HepG2 (cell line): ENCODE data around the gene GLOD5. TPM values are rescaled to one million over a fixed set of nuclear protein-coding genes. Genes with fewer than 3 reads are reported as not detected.
A peak's percentile ranks its signal among the peaks of the same experiment; 100 is the strongest.

ENCODE experiments used
- CHCHD3 ChIP-seq: sonication (generic); formaldehyde crosslinking; IDR thresholded peaks from 2 replicates; pipeline ENCODE4 v1.8.0; 2022; ENCODE audit warnings: mild to moderate bottlenecking, missing genetic modification reagents, moderate library complexity
- FOXP4 ChIP-seq: sonication (generic); formaldehyde crosslinking; IDR thresholded peaks from 2 replicates; pipeline ENCODE4 v1.4.0; 2020; ENCODE audit warnings: missing genetic modification reagents
- HNF4G ChIP-seq, 2 experiments: sonication (generic) in 1 of 2; formaldehyde crosslinking in 1 of 2; IDR thresholded peaks; 2 replicates each; pipeline versions ENCODE4 v1.4.0 to v1.6.1; 2011 to 2020; ENCODE audit warnings: borderline replicate concordance in 2 of 2, low read depth in 2 of 2, mild to moderate bottlenecking in 2 of 2, low read length in 1 of 2, missing genetic modification reagents in 1 of 2, moderate library complexity in 1 of 2
- PAXIP1 ChIP-seq: sonication (generic); formaldehyde crosslinking; conservative IDR thresholded peaks from 2 replicates; pipeline ENCODE4 v1.4.0; 2020; ENCODE audit warnings: mild to moderate bottlenecking, missing genetic modification reagents, moderate library complexity
- POLR2A ChIP-seq, 2 experiments: IDR thresholded peaks; 2 replicates each; pipeline ENCODE4 v1.6.1; 2011; ENCODE audit warnings: low read depth in 2 of 2, low read length in 2 of 2, mild to moderate bottlenecking in 1 of 2, moderate library complexity in 1 of 2; ENCODE audit not compliant: insufficient read depth in 1 of 2
- SRSF1 ChIP-seq: fragments of 200-400 bp; formaldehyde crosslinking; optimal IDR thresholded peaks from 2 replicates; pipeline ENCODE3; 2017; ENCODE audit warnings: mild to moderate bottlenecking, low read depth, low read length, moderate library complexity
- YY1 ChIP-seq: IDR thresholded peaks from 2 replicates; pipeline ENCODE4 v1.6.1; 2011; ENCODE audit warnings: low read length, low read depth, moderate library complexity, mild to moderate bottlenecking; ENCODE audit not compliant: insufficient read depth, insufficient replicate concordance
- ZFY ChIP-seq: sonication (generic); formaldehyde crosslinking; IDR thresholded peaks from 2 replicates; pipeline ENCODE4 v1.4.0; 2020; ENCODE audit warnings: missing genetic modification reagents
- ZNF160 ChIP-seq: sonication (generic); formaldehyde crosslinking; IDR thresholded peaks from 2 replicates; pipeline ENCODE4 v1.8.0; 2022; ENCODE audit warnings: mild to moderate bottlenecking, inconsistent platforms, missing genetic modification reagents
- ZNF282 ChIP-seq: fragments of 450-650 bp; IDR thresholded peaks from 2 replicates; pipeline ENCODE4 v1.6.1; 2018; ENCODE audit not compliant: partially characterized antibody
- polyA plus RNA-seq, 8 experiments: library from polyadenylated mRNA; depleted of rRNA in 3 of 8; stranded (reverse) in 7 of 8; unstranded in 1 of 8; fragments of >200 nt; fragmentation: Illumina TruSeq in 4 of 8; extraction: Trizol in 4 of 8; gene quantifications; 2 replicates each; pipeline versions ENCODE4 v1.2.1 to v1.2.3, GENCODE V29; 2011 to 2016; ENCODE audit warnings: low read depth in 4 of 8, missing spikeins in 1 of 8, mixed read lengths in 1 of 8; ENCODE audit not compliant: insufficient read depth in 1 of 8
- total RNA-seq, 5 experiments: library from RNA; depleted of rRNA; stranded (reverse); fragments of >200 nt; fragmentation: Illumina TruSeq; extraction: Trizol; gene quantifications; 2 replicates each; pipeline ENCODE4 v1.2.3, GENCODE V29; 2016; ENCODE audit warnings: low read depth in 1 of 5

Gene GLOD5
- total and polyA plus RNA-seq, 2 of the 13 experiments (the other 11 are each of a cell fraction or from before 2014, with no cell fraction given), result 0.93 to 1.3 TPM

- peak; percentile 15 for TF ChIP-seq YY1
- 0 out of 2 replicates have a peak, but pooled peaks have one; percentile 23 for TF ChIP-seq ZNF160
- no peak for TF ChIP-seq SRSF1
- 0 out of 2 replicates have a peak, but pooled peaks have one; percentile 26 for TF ChIP-seq PAXIP1 (CRISPR knock-in tag)
- peak; percentile 3; the same call in 1 of the 2 replicates for TF ChIP-seq HNF4G (IDR thresholded peaks at IDR 0.05; ENCODE audit: borderline replicate concordance, low read depth, low read length)
- TF ChIP-seq HNF4G (CRISPR knock-in tag; IDR thresholded peaks at IDR 0.05; ENCODE audit: borderline replicate concordance, low read depth), result no peak
- TF ChIP-seq ZFY (CRISPR knock-in tag), result peak; percentile 74
- peak in 1 of 2 experiments; percentile 81; a peak in 2 of 4 replicates for TF ChIP-seq POLR2A (IDR thresholded peaks at IDR 0.05; ENCODE audit: insufficient read depth in 1 of 2, low read depth in 2 of 2, low read length in 2 of 2)
- TF ChIP-seq ZNF282, result no peak
- no peak for TF ChIP-seq FOXP4 (CRISPR knock-in tag)
- TF ChIP-seq CHCHD3, result no peak
Observed at GRCh38 chrX:48802089-48802904, 40.8 kb downstream of the GLOD5 start (continued).
